Fibroblast of lung (primary cell): ENCODE measurements around the gene TRIM44. TPM values are rescaled to one million over a fixed set of nuclear protein-coding genes. Genes with fewer than 3 reads are reported as not detected.

Source experiments
- DNase-seq, 2 donors: peaks; one replicate each; pipeline versions ENCODE4 v3.0.0 to v3.0.0-alpha.2; 2010; ENCODE audit warnings: low read depth in 2 of 2
- H2AFZ ChIP-seq: 2 replicates; pipeline ENCODE4 v1.5.1; 2012; ENCODE audit warnings: low read length, control low read depth, inconsistent platforms
- H3K27ac ChIP-seq: 2 replicates; pipeline ENCODE4 v1.5.1; 2011; ENCODE audit warnings: low read length, control low read depth; ENCODE audit not compliant: insufficient read depth
- H3K27me3 ChIP-seq: 2 replicates; pipeline ENCODE4 v1.5.1; 2011; ENCODE audit warnings: mild to moderate bottlenecking, low read length; ENCODE audit not compliant: control insufficient read depth, insufficient read depth
- H3K36me3 ChIP-seq: 2 replicates; pipeline ENCODE4 v1.5.1; 2011; ENCODE audit warnings: low read length; ENCODE audit not compliant: control insufficient read depth, insufficient read depth
- H3K4me1 ChIP-seq: 2 replicates; pipeline ENCODE4 v1.5.1; 2011; ENCODE audit warnings: low read length; ENCODE audit not compliant: control insufficient read depth, insufficient read depth; ENCODE audit errors: extremely low read depth
- H3K4me2 ChIP-seq: 2 replicates; pipeline ENCODE4 v1.5.1; 2011; ENCODE audit warnings: low read length, control low read depth; ENCODE audit not compliant: insufficient read depth; ENCODE audit errors: extremely low read depth
- H3K4me3 ChIP-seq, 4 experiments: fragments of 200-600 bp in 1 of 4; sonication (generic) in 1 of 4; replicated peaks in 1 of 4; 2 replicates each; pipeline ENCODE4 v1.5.1; 2011 to 2016; ENCODE audit warnings: low read length in 4 of 4, low read depth in 3 of 4, mild to moderate bottlenecking in 3 of 4, control low read depth in 2 of 4, inconsistent platforms in 1 of 4, mixed read lengths in 1 of 4; ENCODE audit not compliant: insufficient read depth in 1 of 4; ENCODE audit errors: control extremely low read depth in 1 of 4
- H3K79me2 ChIP-seq: 2 replicates; pipeline ENCODE4 v1.5.1; 2012; ENCODE audit warnings: mild to moderate bottlenecking, low read length, inconsistent platforms; ENCODE audit not compliant: control insufficient read depth, insufficient read depth
- H3K9ac ChIP-seq: 2 replicates; pipeline ENCODE4 v1.5.1; 2011; ENCODE audit warnings: mild to moderate bottlenecking, low read length, control low read depth; ENCODE audit not compliant: insufficient read depth
- H3K9me3 ChIP-seq: 2 replicates; pipeline ENCODE4 v1.5.1; 2012; ENCODE audit warnings: low read depth, low read length; ENCODE audit not compliant: control insufficient read depth, insufficient read depth
- H4K20me1 ChIP-seq: 2 replicates; pipeline ENCODE4 v1.5.1; 2011; ENCODE audit warnings: low read length; ENCODE audit not compliant: control insufficient read depth, insufficient read depth; ENCODE audit errors: extremely low read depth
- EZH2 ChIP-seq: IDR thresholded peaks from 2 replicates; pipeline ENCODE4 v1.5.1; 2012; ENCODE audit warnings: low read length, control low read depth, mild to moderate bottlenecking; ENCODE audit errors: missing control alignments
- polyA plus RNA-seq, 2 donors: library from polyadenylated mRNA; depleted of rRNA in 1 of 2; stranded (reverse) in 1 of 2; unstranded in 1 of 2; fragments of >200 nt; gene quantifications; 2 replicates each; pipeline ENCODE4 v1.2.1, GENCODE V29; 2011 to 2012; ENCODE audit warnings: missing spikeins in 1 of 2
- total RNA-seq: library from RNA; depleted of rRNA; stranded (reverse); fragments of >200 nt; gene quantifications from 2 replicates; pipeline ENCODE4 v1.2.1, GENCODE V29; 2014
- TF ChIP-seq, protein P1 (sequence below), 2 donors: IDR thresholded peaks in 1 of 2; conservative IDR thresholded peaks in 1 of 2; 1 replicate in 1 of 2; 2 replicates in 1 of 2; pipeline ENCODE4 v1.5.1; 2011 to 2012; ENCODE audit warnings: low read length in 2 of 2, control low read depth in 1 of 2, inconsistent platforms in 1 of 2, low read depth in 1 of 2, mild to moderate bottlenecking in 1 of 2

The TRIM44 gene
- total and polyA plus RNA-seq, 2 donors (not counting 1 experiment from before 2014, with no cell fraction given), result 10.4 to 78.3 TPM

DNA sequence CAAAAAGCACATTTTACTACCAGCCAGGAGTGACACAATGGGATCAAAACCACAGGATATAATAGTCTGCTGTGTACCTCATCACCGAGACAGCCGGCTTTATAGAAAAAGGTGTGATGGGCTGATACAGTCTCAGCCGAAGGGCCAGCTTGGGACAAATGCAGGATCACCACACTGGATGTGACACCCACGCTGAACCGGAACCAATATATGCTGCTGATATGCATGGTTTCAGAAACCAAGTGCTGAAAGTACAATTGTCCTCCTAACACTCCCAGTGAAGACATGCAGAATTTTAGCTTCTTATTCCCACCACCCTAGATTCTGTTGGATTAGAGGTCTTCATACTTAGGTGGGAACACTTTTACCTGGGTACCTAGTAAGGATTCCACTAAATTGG lies 184.3 kb downstream of the TRIM44 start:
- DNase-seq, result no peak
- Histone ChIP-seq H3K4me2 (no peak overlapping the region), H3K79me2 (no peaks in the 10 kb centered on the region), H3K9me3 (no peaks in the 10 kb centered on the region), H4K20me1 (no peaks in the 10 kb centered on the region), H3K36me3 (no peaks in the 10 kb centered on the region), H3K4me3 (no peak overlapping the region), H3K27ac (no peak overlapping the region), H3K4me1 (no peaks in the 10 kb centered on the region), H3K9ac (no peak overlapping the region), H2AFZ (no peak overlapping the region), H3K27me3 (peaks cover 19% of the 10 kb centered on the region)
- no peak for TF ChIP-seq EZH2

DNA sequence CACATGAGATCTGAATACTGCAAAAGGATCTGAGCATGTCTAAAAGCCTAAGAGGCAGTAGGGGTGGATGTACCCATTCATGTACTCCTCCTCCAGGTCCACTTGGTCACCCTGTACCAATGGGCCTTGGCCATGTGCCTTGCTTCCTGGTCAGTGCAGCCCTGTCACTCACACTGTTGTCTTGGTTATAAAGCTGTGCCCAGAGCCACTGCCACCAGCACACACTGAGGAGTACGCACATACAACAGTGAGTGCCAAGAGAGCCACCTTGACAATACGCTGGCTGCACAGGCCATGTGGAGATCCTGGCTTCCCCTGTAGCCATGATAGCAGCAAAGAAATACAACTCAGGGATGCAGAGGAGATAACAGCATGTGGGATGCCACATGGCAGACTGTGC lies 184.9 kb downstream of the TRIM44 start:
- no peaks in the 10 kb centered on the region for H3K79me2 ChIP-seq
- H2AFZ ChIP-seq, result no peak overlapping the region
- no peaks in the 10 kb centered on the region for H3K36me3 ChIP-seq
- H3K4me2 ChIP-seq, result no peak overlapping the region
- no peak overlapping the region for H3K27ac ChIP-seq
- no peak overlapping the region for H3K4me3 ChIP-seq
- H4K20me1 ChIP-seq, result no peaks in the 10 kb centered on the region
- H3K4me1 ChIP-seq, result no peaks in the 10 kb centered on the region
- peaks cover 19% of the 10 kb centered on the region for H3K27me3 ChIP-seq
- no peaks in the 10 kb centered on the region for H3K9me3 ChIP-seq
- TF ChIP-seq, protein P1, sequence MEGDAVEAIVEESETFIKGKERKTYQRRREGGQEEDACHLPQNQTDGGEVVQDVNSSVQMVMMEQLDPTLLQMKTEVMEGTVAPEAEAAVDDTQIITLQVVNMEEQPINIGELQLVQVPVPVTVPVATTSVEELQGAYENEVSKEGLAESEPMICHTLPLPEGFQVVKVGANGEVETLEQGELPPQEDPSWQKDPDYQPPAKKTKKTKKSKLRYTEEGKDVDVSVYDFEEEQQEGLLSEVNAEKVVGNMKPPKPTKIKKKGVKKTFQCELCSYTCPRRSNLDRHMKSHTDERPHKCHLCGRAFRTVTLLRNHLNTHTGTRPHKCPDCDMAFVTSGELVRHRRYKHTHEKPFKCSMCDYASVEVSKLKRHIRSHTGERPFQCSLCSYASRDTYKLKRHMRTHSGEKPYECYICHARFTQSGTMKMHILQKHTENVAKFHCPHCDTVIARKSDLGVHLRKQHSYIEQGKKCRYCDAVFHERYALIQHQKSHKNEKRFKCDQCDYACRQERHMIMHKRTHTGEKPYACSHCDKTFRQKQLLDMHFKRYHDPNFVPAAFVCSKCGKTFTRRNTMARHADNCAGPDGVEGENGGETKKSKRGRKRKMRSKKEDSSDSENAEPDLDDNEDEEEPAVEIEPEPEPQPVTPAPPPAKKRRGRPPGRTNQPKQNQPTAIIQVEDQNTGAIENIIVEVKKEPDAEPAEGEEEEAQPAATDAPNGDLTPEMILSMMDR (conservative IDR thresholded peaks at IDR 0.05 in 1 of 2, IDR thresholded peaks at IDR 0.05 in 1 of 2; ENCODE audit: low read depth in 1 of 2, low read length in 2 of 2), result no peak
- no peak for TF ChIP-seq EZH2
- H3K9ac ChIP-seq, result no peak overlapping the region
- no peak for DNase-seq

DNA sequence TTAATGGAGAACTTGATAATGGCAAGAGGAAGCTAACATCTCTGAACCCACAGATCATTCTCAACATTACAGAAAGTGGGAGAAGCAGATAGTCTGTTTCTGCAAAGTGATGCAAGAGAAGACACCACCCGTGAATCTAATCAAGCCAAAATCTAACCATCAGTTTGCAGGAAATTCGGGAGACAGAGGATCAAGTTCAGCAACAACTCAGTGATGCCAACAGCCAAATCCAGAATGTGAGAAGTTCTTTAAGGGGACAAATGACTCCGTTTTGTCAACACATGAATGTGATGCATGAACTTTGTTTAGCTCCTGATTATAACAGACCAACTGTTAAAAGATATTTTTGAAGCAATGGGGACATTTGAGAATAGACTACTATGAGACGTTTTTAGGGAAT lies 186.0 kb downstream of the TRIM44 start:
- Histone ChIP-seq H2AFZ (no peak overlapping the region), H3K27me3 (peaks cover 19% of the 10 kb centered on the region), H3K4me2 (no peak overlapping the region), H3K79me2 (no peaks in the 10 kb centered on the region), H3K36me3 (no peaks in the 10 kb centered on the region), H3K4me1 (no peaks in the 10 kb centered on the region), H3K9ac (no peak overlapping the region), H4K20me1 (no peaks in the 10 kb centered on the region), H3K9me3 (no peaks in the 10 kb centered on the region), H3K4me3 (no peak overlapping the region), H3K27ac (no peak overlapping the region)
- no peak for TF ChIP-seq EZH2
- no peak for DNase-seq

DNA sequence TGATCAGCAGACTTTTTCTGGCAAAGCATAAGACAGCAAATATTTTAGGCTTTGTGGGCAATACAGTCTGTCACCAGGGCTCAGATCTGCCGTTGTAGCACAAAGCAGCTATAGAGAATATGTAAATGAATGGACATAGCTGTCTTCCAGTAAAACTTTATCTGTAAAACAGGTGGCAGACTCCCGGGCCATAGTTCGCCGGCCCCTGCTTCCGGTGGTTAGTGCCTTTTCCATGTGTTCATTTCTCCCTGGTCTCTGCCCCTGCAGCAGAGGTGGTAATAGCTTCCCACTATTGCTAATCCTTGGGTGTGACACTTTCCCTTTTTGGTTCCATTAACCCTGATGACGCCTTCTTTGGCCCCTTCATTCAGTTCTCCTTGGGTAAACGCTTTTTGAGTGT lies 187.6 kb downstream of the TRIM44 start:
- Histone ChIP-seq H4K20me1 (no peaks in the 10 kb centered on the region), H3K4me3 (no peak overlapping the region), H3K27me3 (peaks cover 22% of the 10 kb centered on the region), H3K9ac (no peak overlapping the region), H3K27ac (no peak overlapping the region), H3K9me3 (no peaks in the 10 kb centered on the region), H3K36me3 (no peaks in the 10 kb centered on the region), H2AFZ (no peak overlapping the region), H3K4me1 (no peaks in the 10 kb centered on the region), H3K4me2 (no peak overlapping the region), H3K79me2 (no peaks in the 10 kb centered on the region)
- TF ChIP-seq, protein P1 (conservative IDR thresholded peaks at IDR 0.05 in 1 of 2, IDR thresholded peaks at IDR 0.05 in 1 of 2; ENCODE audit: low read depth in 1 of 2, low read length in 2 of 2), result no peak
- no peak for TF ChIP-seq EZH2
- DNase-seq, result no peak
